ENCODE results near the gene DNTT.
A peak's percentile ranks its signal among the peaks of the same experiment; 100 is the strongest.

DNTT gene

DNA sequence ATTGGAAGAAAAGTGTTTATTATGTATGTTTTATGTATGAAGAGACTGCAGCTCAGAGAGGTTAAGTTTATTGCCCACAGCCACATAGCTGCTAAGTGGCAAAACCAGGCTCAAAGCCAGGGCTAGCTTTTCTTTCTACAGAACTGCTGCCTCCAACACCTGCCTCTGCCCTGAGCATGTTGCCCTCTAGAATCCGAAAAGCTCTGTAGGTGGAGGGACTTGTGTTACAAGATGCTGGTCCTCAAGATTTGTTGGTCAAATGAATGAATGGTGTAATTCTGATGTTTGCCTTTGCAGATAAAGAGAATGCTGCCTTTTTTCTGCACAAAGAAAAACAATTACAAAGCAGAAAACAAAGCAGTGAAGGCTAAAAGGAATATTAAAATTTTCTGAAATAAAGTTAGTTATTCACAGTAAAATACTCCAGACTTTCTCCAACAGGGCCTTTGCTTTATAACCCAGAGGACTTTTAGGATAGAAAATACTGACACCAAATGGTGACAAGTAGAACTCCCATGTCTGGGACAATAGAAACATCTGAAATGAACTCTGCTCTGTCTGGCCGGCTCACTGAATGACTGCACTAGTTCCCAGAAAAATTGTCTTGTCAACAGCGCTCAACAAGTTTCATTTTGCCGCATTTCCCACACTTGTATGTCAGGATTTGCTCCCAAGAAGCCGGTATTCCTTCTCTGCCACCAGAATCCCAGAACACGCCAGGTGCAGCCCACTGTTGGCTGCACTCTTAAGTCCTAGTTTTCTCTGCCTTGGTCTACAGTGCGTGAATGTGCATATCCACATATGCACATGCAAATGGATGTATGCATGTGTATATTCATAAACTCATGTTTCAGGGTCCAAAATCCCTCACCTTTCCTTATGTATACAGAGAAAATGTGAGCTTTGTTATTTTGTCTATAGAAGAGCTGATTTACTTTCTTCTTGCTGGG, 11.0 kb upstream of the DNTT start:
- H3K36me3 ChIP-seq (ENCODE audit: insufficient read depth, low read length), result no peaks in the 10 kb centered on the region
- H3K4me2 ChIP-seq (ENCODE audit: low read depth, low read length, poor library complexity, severe bottlenecking), result no peak overlapping the region
- H3K9ac ChIP-seq (ENCODE audit: low read depth, low read length, poor library complexity, severe bottlenecking), result no peak overlapping the region
- TF ChIP-seq CTCF (conservative IDR thresholded peaks at IDR 0.05; ENCODE audit: low read length) (peak; percentile 70), EZH2phosphoT487 (IDR thresholded peaks at IDR 0.05; ENCODE audit: borderline replicate concordance) (no peak)
- H3F3A ChIP-seq (ENCODE audit: low read depth), result no peaks in the 10 kb centered on the region
- H4K20me1 ChIP-seq (ENCODE audit: insufficient read depth, low read length, poor library complexity, severe bottlenecking), result no peaks in the 10 kb centered on the region
- H2AFZ ChIP-seq (ENCODE audit: low read length), result peak overlapping the region; percentile 56; the same call in 1 of the 2 replicates
- H3K4me3 ChIP-seq (ENCODE audit: low read length, poor library complexity, severe bottlenecking), result no peak overlapping the region
- H3K4me1 ChIP-seq (ENCODE audit: insufficient read depth, low read length, poor library complexity, severe bottlenecking), result peaks cover 3% of the 10 kb centered on the region
- no peaks in the 10 kb centered on the region for H3K9me2 ChIP-seq (replicated peaks; ENCODE audit: low read depth, low read length)
- no peaks in the 10 kb centered on the region for H3K27me3 ChIP-seq (ENCODE audit: insufficient read depth, low read length, poor library complexity, severe bottlenecking)
- H3K79me2 ChIP-seq (ENCODE audit: insufficient read depth, low read length), result no peaks in the 10 kb centered on the region
- H3K9me3 ChIP-seq (ENCODE audit: insufficient read depth, low read depth, low read length), result no peaks in the 10 kb centered on the region

DNA sequence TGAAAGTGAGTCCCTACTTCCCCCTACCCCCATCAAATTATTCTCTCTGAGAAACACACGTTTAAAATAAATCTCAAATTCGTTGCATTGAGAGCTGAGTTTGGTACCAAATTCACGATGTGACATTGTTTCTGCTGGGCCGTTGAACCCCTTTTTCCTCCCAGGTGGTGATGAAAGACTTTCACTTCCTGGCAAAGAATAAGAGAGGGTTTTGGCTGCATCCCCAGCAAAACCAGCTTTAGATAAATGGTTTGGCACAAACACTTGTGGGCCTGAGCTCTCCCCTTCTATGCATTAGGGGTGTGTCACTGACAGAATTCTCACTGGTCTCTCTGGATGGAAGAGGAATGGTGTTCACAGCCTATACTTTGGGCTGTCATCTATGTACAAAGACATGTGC, 8.8 kb upstream of the DNTT start:
- Histone ChIP-seq H3K4me2 (ENCODE audit: low read depth, low read length, poor library complexity, severe bottlenecking) (no peak overlapping the region), H3K9me2 (replicated peaks; ENCODE audit: low read depth, low read length) (no peaks in the 10 kb centered on the region), H4K20me1 (ENCODE audit: insufficient read depth, low read length, poor library complexity, severe bottlenecking) (no peaks in the 10 kb centered on the region), H3K27me3 (ENCODE audit: insufficient read depth, low read length, poor library complexity, severe bottlenecking) (no peaks in the 10 kb centered on the region), H3K4me3 (ENCODE audit: low read length, poor library complexity, severe bottlenecking) (no peak overlapping the region), H3K9me3 (ENCODE audit: insufficient read depth, low read depth, low read length) (no peaks in the 10 kb centered on the region), H3K36me3 (ENCODE audit: insufficient read depth, low read length) (no peaks in the 10 kb centered on the region), H3K4me1 (ENCODE audit: insufficient read depth, low read length, poor library complexity, severe bottlenecking) (no peaks in the 10 kb centered on the region), H3F3A (ENCODE audit: low read depth) (no peaks in the 10 kb centered on the region), H3K9ac (ENCODE audit: low read depth, low read length, poor library complexity, severe bottlenecking) (no peak overlapping the region), H3K79me2 (ENCODE audit: insufficient read depth, low read length) (no peaks in the 10 kb centered on the region), H2AFZ (ENCODE audit: low read length) (no peak overlapping the region)
- TF ChIP-seq CTCF (conservative IDR thresholded peaks at IDR 0.05; ENCODE audit: low read length), result no peak
- no peak for TF ChIP-seq EZH2phosphoT487 (IDR thresholded peaks at IDR 0.05; ENCODE audit: borderline replicate concordance)

DNA sequence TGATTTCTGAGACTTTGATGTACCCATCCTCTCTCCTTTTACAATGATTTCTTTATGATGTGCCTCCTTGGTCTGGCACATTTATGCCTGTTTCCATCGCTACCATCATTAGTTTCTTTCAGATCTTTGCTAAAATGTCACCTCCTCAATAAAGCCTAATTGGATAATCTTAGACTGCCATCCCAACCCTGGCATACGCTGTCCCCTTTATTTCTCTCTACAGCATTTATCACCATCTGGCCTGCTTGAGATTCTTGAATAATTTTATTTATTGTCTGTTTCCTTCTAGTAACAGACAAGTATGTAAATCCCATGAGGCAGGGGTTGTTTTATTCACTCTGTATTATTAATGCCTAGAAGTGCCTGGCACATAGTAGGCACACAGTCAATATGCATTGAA, 6.7 kb upstream of the DNTT start:
- Histone ChIP-seq H3K36me3 (ENCODE audit: insufficient read depth, low read length) (no peaks in the 10 kb centered on the region), H4K20me1 (ENCODE audit: insufficient read depth, low read length, poor library complexity, severe bottlenecking) (no peaks in the 10 kb centered on the region), H3K4me1 (ENCODE audit: insufficient read depth, low read length, poor library complexity, severe bottlenecking) (no peaks in the 10 kb centered on the region), H3F3A (ENCODE audit: low read depth) (no peaks in the 10 kb centered on the region), H3K9me3 (ENCODE audit: insufficient read depth, low read depth, low read length) (no peaks in the 10 kb centered on the region), H3K4me2 (ENCODE audit: low read depth, low read length, poor library complexity, severe bottlenecking) (no peak overlapping the region), H3K27me3 (ENCODE audit: insufficient read depth, low read length, poor library complexity, severe bottlenecking) (no peaks in the 10 kb centered on the region), H3K79me2 (ENCODE audit: insufficient read depth, low read length) (no peaks in the 10 kb centered on the region), H2AFZ (ENCODE audit: low read length) (no peak overlapping the region), H3K9me2 (replicated peaks; ENCODE audit: low read depth, low read length) (no peaks in the 10 kb centered on the region), H3K9ac (ENCODE audit: low read depth, low read length, poor library complexity, severe bottlenecking) (no peak overlapping the region), H3K4me3 (ENCODE audit: low read length, poor library complexity, severe bottlenecking) (no peak overlapping the region)
- TF ChIP-seq EZH2phosphoT487 (IDR thresholded peaks at IDR 0.05; ENCODE audit: borderline replicate concordance) (no peak), CTCF (conservative IDR thresholded peaks at IDR 0.05; ENCODE audit: low read length) (no peak)
